Activated gamma-delta T cell treated with Interleukin-2 at 50 U/mL for 16 hours (primary cell): ENCODE measurements around the gene PRSS33.

ENCODE experiments used
- DNase-seq: peaks from one replicate; pipeline ENCODE4 v3.0.0-alpha.2; 2020

The PRSS33 gene, protein sequence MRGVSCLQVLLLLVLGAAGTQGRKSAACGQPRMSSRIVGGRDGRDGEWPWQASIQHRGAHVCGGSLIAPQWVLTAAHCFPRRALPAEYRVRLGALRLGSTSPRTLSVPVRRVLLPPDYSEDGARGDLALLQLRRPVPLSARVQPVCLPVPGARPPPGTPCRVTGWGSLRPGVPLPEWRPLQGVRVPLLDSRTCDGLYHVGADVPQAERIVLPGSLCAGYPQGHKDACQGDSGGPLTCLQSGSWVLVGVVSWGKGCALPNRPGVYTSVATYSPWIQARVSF

DNA sequence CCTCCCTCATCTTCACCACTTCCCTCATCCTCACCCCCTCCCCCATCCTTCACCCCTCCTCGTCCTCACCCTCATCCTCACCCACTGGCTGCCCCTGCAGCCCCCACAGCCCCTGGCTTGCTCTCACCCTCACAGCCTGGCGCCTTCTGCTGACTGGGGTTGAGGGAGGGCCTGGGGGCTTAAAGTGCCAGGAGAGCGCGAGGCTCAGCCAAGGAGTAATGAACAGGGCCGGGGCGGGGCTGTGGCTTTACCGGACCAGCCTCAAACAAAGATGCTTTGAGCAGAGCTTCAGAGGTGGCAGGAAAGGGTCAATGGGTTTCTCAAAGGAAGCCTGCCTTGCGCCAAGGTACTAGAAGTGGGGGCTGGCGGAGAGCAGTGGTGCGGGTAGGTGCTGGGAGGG, at the start of gene PRSS33:
TSS of gene PRSS33 (minus strand) at position 155 of the 400 bp plus-strand sequence. CDS start 1,013 bp downstream, outside the sequence.
- no peak for DNase-seq

- DNase-seq, result no peak
Observed at GRCh38 chr16:2836646-2837508, 49.5 kb upstream of the PRSS33 start.

GRCh38 chr16:2835638-2836493, 48.5 kb upstream of the PRSS33 start:
- no peak for DNase-seq

DNA sequence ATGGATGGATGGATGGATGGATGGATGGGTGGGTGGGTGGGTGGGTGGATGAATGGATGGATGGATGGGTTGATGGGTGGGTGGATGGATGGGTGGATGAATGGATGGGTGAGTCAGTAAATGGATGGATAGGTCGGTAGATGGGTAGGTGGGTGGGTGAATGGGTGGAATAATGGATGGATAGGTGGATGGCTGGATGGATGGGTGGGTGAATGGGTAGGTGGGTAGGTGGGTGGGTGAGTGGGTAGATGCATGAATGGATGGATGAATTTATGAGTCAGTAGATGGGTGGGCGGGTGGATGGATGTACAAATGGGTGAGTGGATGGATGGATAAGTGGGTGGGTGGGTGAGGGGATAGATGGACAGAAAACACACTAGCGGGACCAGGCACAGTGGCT, 47.6 kb upstream of the PRSS33 start:
- no peak for DNase-seq

DNA sequence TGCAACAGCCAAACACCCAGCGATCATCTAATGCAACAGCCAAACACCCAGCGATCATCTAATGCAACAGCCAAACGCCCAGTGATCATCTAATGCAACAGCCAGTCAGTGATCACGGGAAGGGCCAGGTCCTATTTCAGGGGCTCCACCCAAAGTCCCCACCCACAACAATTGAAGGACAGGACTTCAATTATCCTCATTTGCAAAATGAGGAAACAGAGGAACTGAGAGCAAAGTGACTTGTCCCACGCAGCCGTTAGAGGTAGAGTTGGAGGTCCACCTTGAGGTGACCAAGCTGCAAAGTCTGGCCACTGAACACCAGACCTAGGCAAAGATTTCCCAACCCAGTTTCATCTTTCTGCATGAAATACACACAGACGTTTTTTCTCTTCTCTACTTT, 46.4 kb upstream of the PRSS33 start:
- DNase-seq, result no peak

DNA sequence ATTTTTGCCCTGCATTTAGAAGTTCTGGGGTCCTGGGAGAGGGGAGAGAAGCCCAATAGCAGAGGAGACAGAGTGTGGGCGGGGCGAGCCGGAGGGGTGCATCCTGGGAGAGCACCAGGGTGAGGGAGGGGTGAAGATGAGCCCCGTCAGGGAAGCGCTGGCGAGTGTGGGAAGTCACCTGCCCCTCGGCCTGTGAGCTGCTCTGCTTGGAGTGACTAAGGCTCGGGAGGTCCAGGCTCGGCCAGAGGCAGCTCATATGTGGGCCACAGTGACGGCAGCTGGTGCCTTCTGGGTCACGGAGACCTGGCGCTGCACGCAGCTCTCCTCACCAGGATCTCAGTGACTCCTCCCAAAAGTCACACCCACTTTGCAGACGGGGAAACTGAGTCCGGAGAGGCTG, 43.8 kb upstream of the PRSS33 start:
- no peak for DNase-seq

GRCh38 chr16:2830355-2830695, 43.0 kb upstream of the PRSS33 start:
- no peak for DNase-seq

DNA sequence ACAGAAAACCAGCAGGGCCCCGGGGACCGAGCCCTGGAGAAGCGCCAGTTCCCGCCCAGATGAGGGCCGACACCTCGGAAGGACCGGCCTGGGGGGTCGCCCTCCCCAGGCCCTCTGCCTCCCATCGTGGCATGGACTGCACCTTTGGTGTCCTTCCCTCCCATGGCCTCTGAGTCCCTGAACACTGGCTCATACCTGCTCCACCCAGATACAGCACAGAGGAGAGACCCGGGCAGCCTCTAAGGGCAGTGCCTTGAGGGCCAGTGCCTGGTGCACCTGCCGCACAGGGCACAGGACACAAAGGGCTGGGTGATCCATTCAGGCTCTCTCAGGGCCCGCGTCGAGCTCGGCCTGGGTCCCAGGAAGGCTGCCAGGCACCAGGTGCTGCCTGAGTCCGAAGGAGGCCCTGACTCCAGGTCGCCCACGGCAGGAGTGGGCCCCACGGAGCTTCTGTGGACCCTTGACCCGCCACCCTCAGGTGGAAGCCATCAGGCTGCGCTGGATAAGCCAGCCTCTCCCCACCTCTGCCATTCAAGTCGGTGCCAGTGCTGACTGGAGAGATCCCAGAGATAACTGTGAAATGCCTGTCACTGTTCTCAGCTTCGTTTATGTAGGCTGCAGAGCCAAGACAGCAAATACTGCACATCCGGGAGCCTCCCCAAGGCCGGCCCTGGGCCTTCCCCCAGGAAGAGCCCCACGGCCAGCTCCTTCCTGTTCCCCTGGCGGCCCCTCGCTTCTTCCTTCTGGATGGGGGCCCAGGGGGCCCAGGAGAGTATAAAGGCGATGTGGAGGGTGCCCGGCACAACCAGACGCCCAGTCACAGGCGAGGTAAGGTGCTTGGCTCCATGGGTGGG, 42.4 kb upstream of the PRSS33 start, which contains the start of gene ZG16B:
TSS of gene ZG16B (plus strand) at position 803 of the 854 bp plus-strand sequence. CDS start 139 bp downstream, outside the sequence.
- no peak for DNase-seq

DNA sequence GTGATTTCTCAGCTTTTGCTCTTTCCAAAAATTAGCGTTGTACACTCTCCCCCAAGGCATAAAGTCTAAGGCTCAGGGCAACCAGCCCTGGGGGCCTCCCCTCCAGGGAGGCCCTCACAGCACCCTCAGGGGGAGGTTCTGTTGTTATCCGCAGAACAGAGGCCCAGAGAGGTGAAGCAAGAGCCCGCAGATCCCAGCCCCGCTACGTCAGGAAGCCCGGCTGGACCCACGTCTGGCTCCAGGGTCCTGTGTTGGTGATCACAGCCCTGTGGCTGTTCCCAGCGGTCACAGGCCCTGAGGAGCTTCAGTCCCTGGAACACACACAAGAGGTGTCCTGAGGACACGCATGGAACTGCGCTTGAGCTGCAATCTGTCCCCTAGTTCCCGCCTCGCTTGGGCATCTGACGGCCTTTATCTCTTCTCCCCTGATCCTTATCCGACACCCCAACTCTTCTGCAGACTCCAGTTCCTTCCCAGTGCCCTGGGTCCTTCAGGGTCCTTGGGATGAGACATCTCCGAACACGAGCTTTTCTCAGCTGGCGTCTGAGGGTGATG, 41.6 kb upstream of the PRSS33 start:
- DNase-seq, result no peak

- DNase-seq, result no peak
Observed at GRCh38 chr16:2828521-2828840, 41.1 kb upstream of the PRSS33 start.

- DNase-seq, result no peak
Observed at GRCh38 chr16:2827831-2828520, 40.6 kb upstream of the PRSS33 start.

GRCh38 chr16:2827374-2827791, 40.0 kb upstream of the PRSS33 start:
- DNase-seq, result no peak

GRCh38 chr16:2826591-2827373, 39.4 kb upstream of the PRSS33 start:
- no peak for DNase-seq

- DNase-seq, result no peak
Observed at GRCh38 chr16:2825906-2826305, 38.5 kb upstream of the PRSS33 start.

GRCh38 chr16:2825049-2825742, 37.8 kb upstream of the PRSS33 start:
- DNase-seq, result no peak

DNA sequence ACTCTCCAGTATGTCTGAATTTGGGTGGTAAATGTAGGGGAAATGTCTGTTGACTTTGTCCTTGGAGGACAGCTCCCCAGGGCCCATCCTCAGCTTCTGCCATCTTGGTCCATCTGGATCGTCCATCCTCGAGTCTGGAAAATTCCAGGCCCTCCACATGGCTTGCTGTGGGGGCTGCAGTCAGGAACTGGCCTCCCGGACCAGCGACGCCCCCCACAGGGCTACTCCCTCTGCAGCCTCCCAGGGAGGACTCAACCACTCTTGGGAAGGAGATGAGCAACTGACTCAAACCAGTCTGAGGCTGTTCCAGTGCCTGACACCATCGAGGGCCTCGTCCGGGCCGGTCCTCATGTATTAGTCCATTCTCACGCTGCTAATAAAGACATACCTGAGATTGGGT, 37.3 kb upstream of the PRSS33 start:
- DNase-seq, result no peak

DNA sequence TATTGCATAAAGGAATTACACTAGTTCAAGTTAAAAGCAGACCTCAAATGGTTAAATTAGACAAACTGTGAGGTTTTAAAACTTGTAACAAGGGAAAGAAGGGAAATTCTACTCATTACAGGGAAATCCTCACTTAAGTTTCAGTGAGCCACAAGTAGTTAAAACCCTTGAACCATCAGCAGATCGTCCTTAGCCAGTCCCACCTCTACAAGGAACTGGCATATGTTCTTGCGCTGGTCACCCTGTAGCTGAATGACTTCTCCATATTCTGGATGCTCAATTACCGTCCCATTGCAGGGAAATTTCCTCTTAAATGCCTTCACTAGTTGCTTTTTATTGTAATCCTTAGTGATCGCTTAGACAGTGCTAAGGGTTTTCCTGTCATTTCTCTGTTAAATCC, 35.1 kb upstream of the PRSS33 start:
- DNase-seq, result no peak

DNA sequence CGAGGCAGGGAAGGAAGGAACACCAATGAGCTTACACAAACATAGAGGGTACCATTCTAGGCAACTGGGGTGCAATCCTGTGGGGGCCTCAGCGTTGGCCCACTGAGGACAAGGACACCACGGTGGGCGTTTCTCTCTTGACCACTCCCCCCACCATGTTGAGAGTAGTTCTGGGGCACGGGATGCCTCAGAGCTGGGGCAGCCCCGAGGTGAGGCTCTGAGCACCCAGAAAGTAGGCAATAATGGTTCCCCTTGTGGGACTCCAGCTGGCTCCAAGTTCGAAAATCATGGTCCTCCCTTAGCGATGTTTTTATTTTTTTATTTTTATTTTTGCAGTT, 34.8 kb upstream of the PRSS33 start:
- no peak for DNase-seq

- DNase-seq, result no peak
Observed at GRCh38 chr16:2821487-2822157, 34.3 kb upstream of the PRSS33 start.
